AG04450 (cell line): ENCODE data around the gene RBM19. TPM values are rescaled to one million over a fixed set of nuclear protein-coding genes. Genes with fewer than 3 reads are reported as not detected.
A peak's percentile ranks its signal among the peaks of the same experiment; 100 is the strongest.

Experiments used
- CTCF ChIA-PET: fragments of 300-600, 350-600 bp; formaldehyde crosslinking; extraction: SDS; loops from one replicate; lab custom pipeline; 2022; ENCODE audit warnings: antibody characterized with exemption, inconsistent platforms; lab: Charles Lee
- POLR2A ChIA-PET: fragments of 350-600 bp; formaldehyde crosslinking; extraction: SDS; loops from one replicate; lab custom pipeline; 2021; ENCODE audit warnings: antibody characterized with exemption, inconsistent platforms; lab: Yijun Ruan, JAX
- DNase-seq: peaks from one replicate; pipeline ENCODE4 v3.0.0-alpha.2; 2011; ENCODE audit warnings: low read depth, low spot score
- H3K27ac ChIP-seq: one replicate; pipeline ENCODE4 v1.5.1; 2012; ENCODE audit warnings: low read depth, low read length, control low read depth
- H3K27me3 ChIP-seq: one replicate; pipeline ENCODE4 v1.6.0; 2012; ENCODE audit warnings: low read length; ENCODE audit not compliant: control insufficient read depth, insufficient read depth
- H3K4me3 ChIP-seq: 2 replicates; pipeline ENCODE4 v1.5.1; 2011; ENCODE audit warnings: mild to moderate bottlenecking, low read depth, low read length, control low read depth
- H3K9me3 ChIP-seq: 2 replicates; pipeline ENCODE4 v1.5.1; 2012; ENCODE audit warnings: low read length; ENCODE audit not compliant: control insufficient read depth, insufficient read depth
- polyA plus RNA-seq: library from polyadenylated mRNA; depleted of rRNA; stranded (reverse); fragments of >200 nt; gene quantifications from 2 replicates; pipeline ENCODE4 v1.2.3, GENCODE V29; 2011
- TF ChIP-seq, protein P1 (sequence below): IDR thresholded peaks from 2 replicates; pipeline ENCODE4 v1.5.1; 2011; ENCODE audit warnings: low read depth, low read length, control low read depth, inconsistent platforms

Gene RBM19
- polyA plus RNA-seq, 1 experiment, result 10.6 TPM

DNA sequence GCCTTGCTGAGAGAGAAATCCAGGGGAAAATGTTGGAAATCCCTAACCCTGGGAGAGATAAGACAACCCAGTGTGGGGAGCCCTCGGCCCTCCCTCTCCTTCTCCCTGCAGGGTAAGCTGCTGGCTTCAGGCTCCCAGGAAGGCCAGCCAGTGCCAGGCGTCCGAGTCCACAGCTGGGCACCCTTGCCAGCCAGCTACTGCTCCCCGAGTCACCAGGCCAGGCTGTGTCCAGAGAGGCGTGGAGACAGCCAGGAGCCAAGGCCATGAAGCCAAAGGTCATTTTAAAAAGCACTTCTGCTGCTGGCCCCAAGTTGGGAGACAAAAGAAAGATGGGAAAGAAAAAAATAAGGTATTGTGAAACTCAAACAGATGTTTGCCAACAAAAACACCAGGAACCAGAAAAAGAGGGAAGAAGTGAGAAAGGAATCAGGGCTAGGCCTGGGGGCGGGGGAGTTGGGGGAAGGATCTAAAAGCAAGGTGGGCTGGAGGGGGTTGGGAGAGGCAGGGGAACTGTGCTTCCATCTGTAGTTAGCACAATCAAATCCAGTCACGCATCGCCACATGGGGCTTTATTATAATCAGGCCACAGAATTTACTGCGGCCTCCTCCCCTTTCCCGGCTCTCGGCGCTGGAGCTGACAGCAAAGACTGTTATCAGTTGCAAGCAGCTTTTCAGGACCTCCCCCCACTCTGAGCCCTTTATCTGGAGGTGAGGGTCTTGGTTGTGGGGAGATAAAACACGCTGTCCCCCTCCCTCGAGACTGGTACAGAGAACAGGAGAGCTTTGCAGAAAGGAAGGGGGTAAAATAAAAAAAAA is 33.5 kb downstream of the RBM19 start:
- Histone ChIP-seq H3K4me3 (no peak overlapping the region), H3K9me3 (no peaks in the 10 kb centered on the region), H3K27ac (peak overlapping the region; percentile 61), H3K27me3 (no peaks in the 10 kb centered on the region)
- no peak for DNase-seq
- CTCF ChIA-PET, result no interaction called here
- TF ChIP-seq, protein P1, sequence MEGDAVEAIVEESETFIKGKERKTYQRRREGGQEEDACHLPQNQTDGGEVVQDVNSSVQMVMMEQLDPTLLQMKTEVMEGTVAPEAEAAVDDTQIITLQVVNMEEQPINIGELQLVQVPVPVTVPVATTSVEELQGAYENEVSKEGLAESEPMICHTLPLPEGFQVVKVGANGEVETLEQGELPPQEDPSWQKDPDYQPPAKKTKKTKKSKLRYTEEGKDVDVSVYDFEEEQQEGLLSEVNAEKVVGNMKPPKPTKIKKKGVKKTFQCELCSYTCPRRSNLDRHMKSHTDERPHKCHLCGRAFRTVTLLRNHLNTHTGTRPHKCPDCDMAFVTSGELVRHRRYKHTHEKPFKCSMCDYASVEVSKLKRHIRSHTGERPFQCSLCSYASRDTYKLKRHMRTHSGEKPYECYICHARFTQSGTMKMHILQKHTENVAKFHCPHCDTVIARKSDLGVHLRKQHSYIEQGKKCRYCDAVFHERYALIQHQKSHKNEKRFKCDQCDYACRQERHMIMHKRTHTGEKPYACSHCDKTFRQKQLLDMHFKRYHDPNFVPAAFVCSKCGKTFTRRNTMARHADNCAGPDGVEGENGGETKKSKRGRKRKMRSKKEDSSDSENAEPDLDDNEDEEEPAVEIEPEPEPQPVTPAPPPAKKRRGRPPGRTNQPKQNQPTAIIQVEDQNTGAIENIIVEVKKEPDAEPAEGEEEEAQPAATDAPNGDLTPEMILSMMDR, result no peak
- POLR2A ChIA-PET, result no interaction called here

DNA sequence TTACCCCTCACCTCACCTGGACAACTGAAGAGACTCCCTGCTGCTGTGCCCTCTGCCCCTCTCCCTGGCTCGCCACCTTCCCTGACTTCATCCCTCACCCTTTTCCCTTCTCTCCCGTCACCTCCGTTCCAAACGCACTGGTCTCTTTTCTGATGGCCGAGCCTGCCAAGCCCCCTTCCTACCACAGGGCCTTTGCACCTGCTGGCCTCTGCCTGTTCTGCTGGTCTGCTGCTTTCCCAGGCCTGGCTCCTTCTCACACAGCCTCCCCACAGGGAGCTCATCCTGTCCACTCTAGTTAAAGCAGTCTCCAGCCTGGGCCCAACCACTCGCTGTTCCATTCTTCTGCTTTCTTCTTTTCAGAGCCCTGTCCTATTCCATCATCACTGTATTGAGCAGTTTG is 34.6 kb downstream of the RBM19 start:
- DNase-seq, result no peak
- Histone ChIP-seq H3K4me3 (no peak overlapping the region), H3K27ac (no peak overlapping the region), H3K9me3 (no peaks in the 10 kb centered on the region), H3K27me3 (no peaks in the 10 kb centered on the region)
- TF ChIP-seq, protein P1, result no peak
- POLR2A ChIA-PET, result no interaction called here
- CTCF ChIA-PET, result interaction anchor here (1.7 kb wide), 1 partner anchor 35 kb away, joined by 4 read pairs; no protein-coding TSS in a partner anchor

DNA sequence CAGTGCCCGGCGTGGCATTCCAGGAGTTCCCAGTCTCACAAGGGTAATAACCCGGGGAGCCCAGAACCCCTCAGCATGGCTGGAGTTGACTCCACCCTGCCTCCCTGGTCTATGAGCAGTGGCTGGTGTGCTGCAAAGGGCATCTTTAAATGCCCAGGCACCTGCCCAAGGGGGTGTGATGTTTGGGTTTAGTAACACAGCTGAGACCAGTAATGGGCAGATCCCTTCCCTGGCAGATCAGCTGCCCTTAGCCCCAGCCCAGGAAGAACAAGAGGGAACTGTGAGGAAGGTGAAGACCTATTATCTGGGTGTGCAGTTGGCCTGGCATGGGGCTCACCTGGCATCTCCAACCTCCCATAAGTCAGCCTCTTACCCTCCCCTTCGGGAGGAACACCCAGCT is 35.9 kb downstream of the RBM19 start:
- POLR2A ChIA-PET, result no interaction called here
- CTCF ChIA-PET, result interaction anchor here (1.7 kb wide), 1 partner anchor 36 kb away, joined by 4 read pairs; no protein-coding TSS in a partner anchor
- H3K27me3 ChIP-seq, result no peaks in the 10 kb centered on the region
- no peaks in the 10 kb centered on the region for H3K9me3 ChIP-seq
- no peak for DNase-seq
- H3K27ac ChIP-seq, result no peak overlapping the region
- H3K4me3 ChIP-seq, result no peak overlapping the region
- TF ChIP-seq, protein P1, result no peak

DNA sequence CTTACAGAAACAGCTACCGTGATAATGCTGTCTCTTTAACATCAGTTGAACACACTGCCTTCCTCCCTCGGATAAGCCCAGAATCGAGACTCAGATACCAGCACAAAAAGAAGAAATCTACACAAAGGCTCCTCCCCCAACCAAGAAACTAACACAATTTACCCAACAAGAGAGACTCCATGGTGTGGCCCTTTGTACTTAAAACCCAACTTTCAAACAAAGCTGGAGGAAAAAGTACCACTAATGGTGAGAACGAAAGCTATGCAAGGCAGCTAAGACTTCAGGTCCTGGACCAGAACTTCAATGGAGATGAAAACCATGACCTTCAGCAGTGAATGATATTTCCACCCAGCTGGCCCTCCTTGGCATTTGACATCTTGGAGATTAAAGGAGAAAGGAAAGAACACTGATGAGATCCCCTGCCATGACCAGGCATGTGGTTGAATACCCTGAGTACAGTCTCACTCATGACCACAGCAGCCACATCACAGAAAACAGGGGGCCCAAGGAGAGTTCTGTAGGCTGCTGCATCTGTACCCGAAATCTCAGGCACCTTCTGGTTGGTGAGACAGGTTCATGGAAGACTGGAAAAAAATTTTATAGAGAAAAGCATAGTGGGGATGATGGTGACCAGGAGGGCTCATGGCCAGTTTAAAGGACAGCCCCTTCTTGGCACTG is 36.7 kb downstream of the RBM19 start:
- Histone ChIP-seq H3K27me3 (no peaks in the 10 kb centered on the region), H3K9me3 (no peaks in the 10 kb centered on the region), H3K27ac (no peak overlapping the region), H3K4me3 (no peak overlapping the region)
- TF ChIP-seq, protein P1, result no peak
- CTCF ChIA-PET, result no interaction called here
- DNase-seq, result no peak
- POLR2A ChIA-PET, result no interaction called here

DNA sequence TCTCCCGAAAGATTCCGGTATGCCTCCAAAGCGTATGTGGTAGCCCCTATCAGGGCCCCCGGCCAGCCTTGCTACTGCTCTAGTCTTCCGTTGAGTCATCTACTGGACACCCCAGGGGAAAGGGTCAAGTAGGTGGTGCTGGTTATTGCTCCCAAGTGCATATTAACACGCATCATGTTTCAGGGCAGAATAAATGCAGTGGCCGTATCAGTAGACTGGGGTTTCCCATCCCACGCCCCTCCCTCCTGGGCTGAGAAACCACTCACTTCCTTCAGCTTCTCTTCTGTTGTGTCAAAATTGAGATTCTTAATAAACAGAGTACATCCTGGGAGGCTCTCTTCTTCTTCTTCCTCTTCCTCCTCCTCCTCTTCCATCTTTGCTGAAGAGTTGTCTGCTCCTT is 39.3 kb downstream of the RBM19 start:
- DNase-seq, result no peak
- Histone ChIP-seq H3K4me3 (no peak overlapping the region), H3K9me3 (no peaks in the 10 kb centered on the region), H3K27ac (no peak overlapping the region), H3K27me3 (no peaks in the 10 kb centered on the region)
- TF ChIP-seq, protein P1, result no peak
- ChIA-PET POLR2A (no interaction called here), CTCF (interaction anchor here (0.5 to 1.9 kb wide), 4 partner anchors 13 to 548 kb away, joined by 3 to 16 read pairs (median 5); no protein-coding TSS in a partner anchor)
